ENCODE data around the gene RANBP3L. TPM values are rescaled to one million over a fixed set of nuclear protein-coding genes. Genes with fewer than 3 reads are reported as not detected.
"Not testable (repeated sequence)": the region's sequence is repeated elsewhere in the genome, so short reads cannot be mapped to it uniquely, and the experiment has no call there.

Gene RANBP3L
- total and polyA plus RNA-seq, 8 donors, result 0.08 to 0.43 (median 0.23) TPM; not detected in 2

GRCh38 chr5:36199620-36200019, 102.1 kb downstream of the RANBP3L start:
- 74 to 78% methylated on average over 2 of the region's 2 CpGs for WGBS, 2 donors
- DNase-seq, result no peak
- peaks cover 0 to 56% (median 14%) of the 10 kb centered on the region in 3 donors for H3K36me3 ChIP-seq

GRCh38 chr5:36198783-36199182, 102.9 kb downstream of the RANBP3L start:
- 63 to 73% methylated on average over 2 of the region's 3 CpGs for WGBS, 2 donors
- H3K4me3 ChIP-seq; H3K9me3 ChIP-seq; intact Hi-C loops (cut with DNase I); H3K4me1 ChIP-seq; FAIRE-seq; H3K27me3 ChIP-seq; DNase-seq; H3K27ac ChIP-seq; ATAC-seq: not testable (repeated sequence)
- peaks cover 0 to 62% (median 14%) of the 10 kb centered on the region in 3 donors for H3K36me3 ChIP-seq

More at GRCh38 chr5:36199620-36200019, 102.1 kb downstream of the RANBP3L start:
- no peaks in the 10 kb centered on the region for H3K9me3 ChIP-seq
- H3K4me3 ChIP-seq, result no peak overlapping the region
- H3K4me1 ChIP-seq, result no peaks in the 10 kb centered on the region
- no peak for ATAC-seq
- H3K27me3 ChIP-seq, result no peaks in the 10 kb centered on the region
- FAIRE-seq, result no peak
- intact Hi-C loops (cut with DNase I), result no loop called here
- H3K27ac ChIP-seq, result no peak overlapping the region
- TF ChIP-seq CTCF (IDR thresholded peaks at IDR 0.05), result no peak

Other genes starting within 250 kb of the RANBP3L start
- under 1 TPM in 1 of 6 donors, not detected in 5; 0.06 TPM for gene UGT3A2, start 235.0 kb downstream of the RANBP3L start, total RNA-seq
- gene UGT3A2, start 235.0 kb downstream of the RANBP3L start, polyA plus RNA-seq, result under 1 TPM in 1 of 2 donors, not detected in 1; 0.07 TPM
- gene LMBRD2, start 150.0 kb downstream of the RANBP3L start, total RNA-seq, result 1 to 10 TPM; 5.1 to 8.3 (median 6.9) TPM
- 1 to 10 TPM; 1.0 to 4.6 TPM for gene LMBRD2, start 150.0 kb downstream of the RANBP3L start, polyA plus RNA-seq
- 1 to 10 TPM; 2.0 to 8.7 (median 5.0) TPM for gene SKP2, start 149.8 kb downstream of the RANBP3L start, total RNA-seq
- gene SKP2, start 149.8 kb downstream of the RANBP3L start, polyA plus RNA-seq, result 1 to 10 TPM; 1.5 to 2.3 TPM
- 10 to 100 TPM; 25.1 to 34.1 (median 30.5) TPM for gene NADK2, start 60.0 kb downstream of the RANBP3L start, total RNA-seq
- 10 to 100 TPM in 1 of 2 donors, 1 to 10 TPM in 1; 8.6 to 12.0 TPM for gene NADK2, start 60.0 kb downstream of the RANBP3L start, polyA plus RNA-seq

All from pancreas (tissue), 10 donors.